GM12874 (cell line): ENCODE results near the gene CXADR.

Experiments used
- TF ChIP-seq, protein P1 (sequence below): IDR thresholded peaks from 2 replicates; pipeline ENCODE4 v1.5.1; 2011; ENCODE audit warnings: low read depth, mild to moderate bottlenecking, control low read depth, low read length, moderate library complexity; ENCODE audit not compliant: insufficient read depth

Gene CXADR

DNA sequence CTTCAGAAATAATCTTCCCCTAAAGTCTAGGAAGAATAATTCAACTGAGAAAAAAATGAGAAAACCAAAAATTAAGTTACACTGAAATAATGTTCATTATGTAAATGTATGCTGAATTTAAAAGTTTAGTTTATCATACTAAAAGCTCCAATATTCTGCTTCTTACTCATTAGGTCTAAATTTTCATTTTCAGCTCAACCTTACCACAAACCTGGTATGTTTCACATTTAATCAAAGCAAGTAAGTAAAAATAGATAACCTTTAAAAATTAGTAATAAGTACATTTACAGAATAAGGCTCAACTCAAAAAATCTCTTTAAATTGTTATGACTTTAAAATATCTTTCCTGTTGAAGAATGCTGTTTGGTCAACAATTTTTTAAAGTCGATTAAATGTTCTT is 84.8 kb downstream of the CXADR start:
- TF ChIP-seq, protein P1, sequence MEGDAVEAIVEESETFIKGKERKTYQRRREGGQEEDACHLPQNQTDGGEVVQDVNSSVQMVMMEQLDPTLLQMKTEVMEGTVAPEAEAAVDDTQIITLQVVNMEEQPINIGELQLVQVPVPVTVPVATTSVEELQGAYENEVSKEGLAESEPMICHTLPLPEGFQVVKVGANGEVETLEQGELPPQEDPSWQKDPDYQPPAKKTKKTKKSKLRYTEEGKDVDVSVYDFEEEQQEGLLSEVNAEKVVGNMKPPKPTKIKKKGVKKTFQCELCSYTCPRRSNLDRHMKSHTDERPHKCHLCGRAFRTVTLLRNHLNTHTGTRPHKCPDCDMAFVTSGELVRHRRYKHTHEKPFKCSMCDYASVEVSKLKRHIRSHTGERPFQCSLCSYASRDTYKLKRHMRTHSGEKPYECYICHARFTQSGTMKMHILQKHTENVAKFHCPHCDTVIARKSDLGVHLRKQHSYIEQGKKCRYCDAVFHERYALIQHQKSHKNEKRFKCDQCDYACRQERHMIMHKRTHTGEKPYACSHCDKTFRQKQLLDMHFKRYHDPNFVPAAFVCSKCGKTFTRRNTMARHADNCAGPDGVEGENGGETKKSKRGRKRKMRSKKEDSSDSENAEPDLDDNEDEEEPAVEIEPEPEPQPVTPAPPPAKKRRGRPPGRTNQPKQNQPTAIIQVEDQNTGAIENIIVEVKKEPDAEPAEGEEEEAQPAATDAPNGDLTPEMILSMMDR = no peak

DNA sequence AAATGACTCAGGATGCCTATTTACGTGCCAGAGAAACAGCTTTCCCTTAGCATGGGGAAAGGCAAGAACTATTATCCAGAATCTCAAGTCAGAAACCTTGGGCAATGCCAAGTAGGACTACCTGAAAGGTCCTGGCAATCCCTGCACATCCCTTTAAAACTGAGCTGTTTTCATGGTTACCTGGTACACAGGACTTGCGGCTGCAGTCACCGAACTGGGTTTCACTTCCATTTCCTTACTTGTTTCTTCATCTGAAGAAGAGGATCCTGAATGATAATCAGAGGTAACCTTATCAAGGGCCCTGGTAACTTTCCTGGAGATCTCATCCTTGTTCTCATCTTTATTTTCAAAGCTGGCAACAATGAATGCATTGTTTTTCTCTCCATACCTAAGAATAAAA is 85.6 kb downstream of the CXADR start:
- TF ChIP-seq, protein P1 = no peak

DNA sequence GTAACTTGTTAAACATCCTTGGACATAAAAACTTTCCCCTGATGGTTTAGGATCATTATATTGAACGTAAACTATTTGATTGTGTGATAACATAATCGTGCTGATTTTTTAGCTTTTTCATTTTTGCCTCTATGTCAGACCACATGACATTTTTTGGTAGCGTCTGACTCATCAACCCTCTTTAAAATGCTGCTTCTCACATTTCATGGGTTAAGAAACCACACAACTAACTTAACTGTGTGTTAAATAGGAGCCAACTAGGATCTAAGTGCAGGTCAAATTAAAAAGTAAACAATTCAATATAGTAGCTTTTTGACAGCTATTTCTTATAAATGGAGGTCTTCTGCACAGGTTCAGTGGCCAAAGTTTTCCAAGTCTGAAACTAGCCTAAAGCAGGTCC is 90.0 kb downstream of the CXADR start:
- TF ChIP-seq, protein P1 = no peak

DNA sequence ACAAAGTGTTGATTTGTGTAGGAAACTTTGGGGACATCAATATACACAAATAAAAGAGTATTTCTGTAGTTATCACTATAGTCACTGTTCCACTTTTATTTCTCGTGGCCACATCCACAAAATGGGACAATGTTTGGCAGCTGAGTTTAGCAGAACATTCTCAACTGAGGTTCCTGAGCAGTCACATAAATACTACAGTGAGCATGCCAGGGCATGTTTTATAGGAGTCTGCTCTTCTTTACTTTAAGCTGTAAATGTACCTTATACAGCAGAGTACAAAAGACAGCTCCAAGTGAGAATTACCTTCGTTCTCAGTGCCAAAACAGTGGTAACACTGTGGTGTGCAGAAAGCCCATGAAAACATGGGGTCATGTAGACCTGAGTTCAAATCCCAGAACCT is 94.8 kb downstream of the CXADR start:
- TF ChIP-seq, protein P1 = no peak

DNA sequence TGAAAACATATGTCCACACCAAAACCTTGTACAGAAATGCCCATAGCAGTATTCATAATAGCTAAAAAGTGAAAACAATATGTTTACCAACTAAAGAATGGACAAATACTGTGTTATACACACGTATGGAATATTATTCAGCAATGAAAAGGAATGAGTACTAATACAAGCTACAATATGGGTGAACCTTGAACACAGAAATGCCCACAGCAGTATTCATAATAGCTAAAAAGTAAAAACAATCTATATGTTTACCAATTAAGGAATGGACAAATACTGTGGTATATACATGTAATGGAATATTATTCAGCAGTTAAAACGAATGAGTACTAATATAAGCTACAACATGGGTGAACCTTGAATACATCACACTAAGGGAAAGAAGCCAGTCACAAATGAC is 96.8 kb downstream of the CXADR start:
- TF ChIP-seq, protein P1 = no peak

DNA sequence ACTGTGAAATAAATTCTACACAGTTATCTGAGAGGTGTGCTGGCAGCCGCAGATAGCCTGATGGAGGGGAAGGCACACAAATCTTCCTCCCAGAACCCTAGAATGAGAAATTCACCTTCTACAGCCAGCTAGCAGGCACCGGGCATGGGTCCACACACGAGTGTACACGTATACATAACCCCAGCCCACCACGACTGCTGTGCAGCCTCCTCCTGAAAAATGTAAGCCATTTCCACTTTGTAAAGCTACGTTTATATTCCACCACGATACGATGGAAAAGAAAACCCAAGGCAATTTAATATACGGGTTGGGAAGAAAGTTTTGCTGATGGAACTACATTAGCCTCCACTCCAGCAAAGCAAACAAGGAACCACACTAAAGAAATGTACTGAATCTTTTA is 98.1 kb downstream of the CXADR start:
- TF ChIP-seq, protein P1 = no peak

DNA sequence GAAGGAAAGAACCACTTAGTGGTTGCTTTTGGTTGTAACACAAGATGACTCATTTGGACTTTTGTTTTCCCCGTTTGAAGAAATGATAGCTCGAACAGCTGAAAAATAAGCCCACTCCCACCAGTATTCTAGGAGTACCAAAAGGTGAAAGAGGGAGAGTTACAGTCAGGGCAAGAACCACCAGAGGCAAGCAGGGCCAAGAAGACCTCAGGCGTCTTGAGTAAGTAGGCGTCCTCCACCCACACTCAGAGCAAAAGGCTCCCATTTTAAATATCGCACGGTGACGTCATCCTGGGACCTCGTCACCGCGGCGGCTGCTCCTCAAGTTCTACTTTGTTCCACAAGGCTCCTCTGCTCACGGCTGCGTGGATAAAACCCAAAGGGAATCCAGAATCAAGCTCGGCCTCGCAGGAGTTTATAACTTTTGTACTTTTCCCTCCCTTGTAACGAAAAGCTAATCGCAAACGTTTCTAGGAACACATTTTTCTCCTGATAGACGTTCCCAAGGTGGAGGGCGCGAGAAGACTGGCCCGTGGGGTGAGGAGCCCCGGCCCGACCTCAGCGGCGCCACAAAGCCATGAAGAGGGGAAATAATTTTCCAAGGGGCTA is 98.7 kb downstream of the CXADR start:
- TF ChIP-seq, protein P1 = no peak
